GM19043 (cell line): ENCODE results near the gene HNRNPAB.
"Not testable (repeated sequence)": the region's sequence is repeated elsewhere in the genome, so short reads cannot be mapped to it uniquely, and the experiment has no call there.

ENCODE experiments used
- ATAC-seq: cut with Tn5 transposase; IDR thresholded peaks from one replicate; pipeline ENCODE4 v1.9.1; 2021; ENCODE audit warnings: low read depth; ENCODE audit not compliant: unreplicated experiment

HNRNPAB gene

GRCh38 chr5:178241231-178241663, 36.9 kb downstream of the HNRNPAB start:
- no peak for ATAC-seq

- no peak for ATAC-seq
Observed at GRCh38 chr5:178241688-178242231, 37.4 kb downstream of the HNRNPAB start.

- no peak for ATAC-seq
Observed at GRCh38 chr5:178242416-178242815, 38.1 kb downstream of the HNRNPAB start.

DNA sequence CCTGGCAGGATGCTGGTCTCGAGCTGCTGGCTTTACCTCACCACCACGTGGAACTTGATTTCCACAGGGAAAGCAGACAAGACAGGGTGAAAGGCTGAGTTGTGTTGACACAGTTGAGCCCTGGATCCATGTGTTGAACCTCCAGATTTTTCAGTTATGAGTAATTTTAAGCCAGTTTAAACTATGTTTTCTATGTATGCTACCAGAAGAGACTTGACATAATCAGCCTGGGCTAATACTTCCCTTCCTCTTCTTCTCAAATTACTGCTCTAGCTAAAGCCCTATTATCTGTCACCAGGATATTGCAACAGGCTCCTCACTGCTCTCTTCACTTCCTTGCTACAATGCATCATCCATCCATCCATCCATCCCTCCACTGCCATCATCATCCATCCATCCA, 40.2 kb downstream of the HNRNPAB start:
- ATAC-seq: no peak

- ATAC-seq: no peak
Observed at GRCh38 chr5:178245389-178245788, 41.1 kb downstream of the HNRNPAB start.

DNA sequence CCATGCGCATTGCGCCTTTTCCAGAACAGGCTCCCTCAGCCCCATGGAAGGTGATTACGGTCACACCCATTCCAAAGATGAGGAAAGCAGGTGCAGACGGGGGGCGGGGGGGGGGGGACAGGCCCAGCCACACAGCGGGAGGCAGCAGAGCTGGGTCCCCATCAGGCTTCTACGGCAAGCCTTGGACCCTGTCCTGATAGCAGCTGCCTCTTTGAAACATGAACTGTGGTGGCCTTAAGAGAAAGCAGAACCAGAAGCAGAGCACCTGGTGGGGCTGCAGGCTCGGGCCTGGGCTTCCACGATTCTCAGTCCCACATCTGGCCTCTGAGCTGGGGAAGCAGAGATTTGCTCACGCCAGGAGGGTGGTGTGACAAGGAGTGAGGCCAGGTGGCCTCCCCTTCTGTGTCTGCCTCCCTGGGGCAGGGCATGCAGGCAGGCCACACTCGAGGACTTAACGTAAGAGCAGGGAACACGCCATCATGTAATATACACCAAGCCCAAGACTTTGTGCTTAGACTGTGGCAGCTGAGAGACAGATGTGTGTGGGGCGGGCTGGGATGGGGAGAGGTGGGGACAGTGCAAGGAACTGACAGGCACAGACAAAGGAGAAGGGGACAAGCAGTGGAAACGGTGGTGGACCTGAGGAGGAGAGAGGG, 42.4 kb downstream of the HNRNPAB start:
- no peak for ATAC-seq

DNA sequence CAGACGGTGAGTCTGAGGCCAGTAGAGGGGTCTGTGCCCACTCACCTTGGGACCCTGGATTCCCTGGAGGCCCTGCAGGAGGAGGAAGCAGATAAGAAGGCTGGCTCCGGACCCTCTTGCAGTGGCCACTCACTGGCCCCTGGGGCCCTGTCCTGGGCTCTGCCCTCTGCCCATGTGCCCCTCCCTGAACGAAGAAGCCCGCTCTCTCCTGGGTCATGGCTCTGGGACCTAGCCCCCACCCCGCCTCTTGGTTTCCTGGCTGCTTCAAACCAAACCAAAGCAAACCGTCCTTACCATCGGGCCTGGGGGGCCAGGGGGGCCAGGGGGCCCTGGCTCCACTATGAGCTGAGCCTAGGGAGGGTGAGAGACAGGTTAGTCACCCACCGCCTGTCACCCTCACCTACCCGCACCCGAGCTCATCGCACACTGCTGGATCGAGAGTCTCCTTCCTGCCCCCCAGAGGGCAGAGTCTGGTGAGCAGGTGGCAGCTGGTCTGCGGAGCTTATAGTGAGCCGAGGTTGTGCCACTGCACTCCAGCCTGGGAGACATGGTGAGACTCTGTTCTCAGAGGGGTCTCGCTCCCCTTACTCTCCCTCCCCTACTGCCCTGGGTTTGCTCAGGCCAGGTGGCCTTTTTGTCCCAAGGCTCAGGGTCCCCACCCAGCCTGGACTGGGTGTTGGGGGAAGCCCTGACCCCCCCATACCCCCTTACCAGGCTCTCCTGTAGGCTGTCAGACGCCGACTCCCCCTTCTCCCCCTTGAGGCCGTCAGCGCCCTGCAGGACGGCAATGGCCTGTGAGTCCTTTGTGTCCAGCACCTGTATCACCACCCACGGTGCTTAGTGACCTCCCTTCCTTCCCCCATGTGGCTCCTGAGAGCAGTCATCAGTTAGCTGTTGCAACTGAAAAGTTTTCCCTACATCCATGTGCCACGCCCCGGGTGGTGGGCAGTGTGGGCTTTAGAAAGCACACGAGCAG, 43.4 kb downstream of the HNRNPAB start:
- no peak for ATAC-seq

DNA sequence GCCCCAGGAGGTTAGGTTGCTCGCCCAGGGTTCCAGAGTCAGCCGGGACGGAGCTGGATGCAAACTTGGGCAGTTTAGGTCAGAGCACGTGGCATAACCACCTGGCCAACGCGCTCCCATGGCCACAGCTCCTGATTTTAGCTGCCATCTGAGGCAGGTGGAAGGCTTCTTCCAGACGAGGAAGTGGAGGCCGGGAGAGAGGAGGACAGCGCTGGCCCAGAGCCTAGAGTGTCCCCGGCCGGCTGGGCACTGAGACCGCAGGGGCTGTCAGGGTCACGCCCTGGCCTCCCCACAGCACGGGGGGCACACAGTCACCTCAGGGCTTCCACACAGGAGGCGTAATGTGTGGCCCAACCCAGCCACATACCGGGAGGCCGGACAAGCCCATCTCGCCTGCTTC, 44.4 kb downstream of the HNRNPAB start:
- no peak for ATAC-seq

DNA sequence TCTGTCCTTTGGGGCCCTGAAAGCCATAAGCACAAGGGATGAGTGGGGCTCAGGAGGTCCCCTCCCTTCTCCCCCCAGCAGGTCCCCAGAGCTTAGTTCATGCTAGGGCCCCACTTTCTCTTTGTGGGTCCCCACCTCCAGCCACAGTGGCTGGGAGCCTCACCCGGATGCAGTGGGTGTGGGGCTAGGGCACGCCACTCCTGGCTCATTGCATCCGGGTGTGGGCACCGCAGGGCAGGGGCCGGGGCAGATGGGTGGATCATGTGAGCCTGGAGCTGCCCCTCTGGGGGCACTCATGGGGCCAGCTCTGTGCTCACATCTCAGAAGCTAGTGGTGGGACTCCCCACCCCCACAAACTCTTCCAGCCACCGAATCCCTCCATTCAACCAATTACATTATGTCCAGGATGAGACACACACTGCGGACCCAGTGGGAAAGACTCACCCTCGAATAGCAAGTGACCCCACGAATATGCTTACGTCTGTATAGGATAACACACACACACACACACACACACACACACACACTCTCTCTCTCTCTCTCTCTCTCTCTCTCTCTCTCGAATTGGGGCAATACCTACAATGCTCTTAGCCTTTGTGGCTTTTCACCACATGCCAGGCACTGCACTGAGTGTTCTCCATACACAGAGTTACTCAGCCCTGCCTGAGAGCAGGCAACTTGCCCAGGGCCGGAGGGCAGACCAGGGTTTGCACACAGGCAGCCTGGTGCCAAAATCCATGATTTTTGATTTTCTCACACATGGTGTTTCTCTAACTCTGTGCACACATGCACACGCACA, 45.1 kb downstream of the HNRNPAB start:
- ATAC-seq: no peak

DNA sequence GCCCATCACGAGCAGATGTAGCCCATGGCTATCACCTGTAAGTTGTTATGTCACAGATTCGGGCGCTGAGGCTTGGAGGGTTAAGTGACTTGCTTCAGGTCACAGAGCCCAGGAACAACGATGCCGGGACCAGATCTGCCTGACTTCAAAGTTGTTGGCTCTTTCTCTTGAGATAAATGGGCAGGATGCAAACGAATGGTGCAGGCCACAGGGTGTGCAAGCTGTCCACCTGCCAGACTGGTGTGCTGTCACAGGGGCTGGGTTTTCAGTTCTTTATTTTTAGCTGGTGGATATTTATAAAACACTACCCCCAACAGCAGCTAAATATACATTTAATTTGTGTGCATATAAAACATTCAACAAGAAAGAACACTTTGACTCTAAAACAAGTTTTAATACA, 45.9 kb downstream of the HNRNPAB start:
- no peak for ATAC-seq

DNA sequence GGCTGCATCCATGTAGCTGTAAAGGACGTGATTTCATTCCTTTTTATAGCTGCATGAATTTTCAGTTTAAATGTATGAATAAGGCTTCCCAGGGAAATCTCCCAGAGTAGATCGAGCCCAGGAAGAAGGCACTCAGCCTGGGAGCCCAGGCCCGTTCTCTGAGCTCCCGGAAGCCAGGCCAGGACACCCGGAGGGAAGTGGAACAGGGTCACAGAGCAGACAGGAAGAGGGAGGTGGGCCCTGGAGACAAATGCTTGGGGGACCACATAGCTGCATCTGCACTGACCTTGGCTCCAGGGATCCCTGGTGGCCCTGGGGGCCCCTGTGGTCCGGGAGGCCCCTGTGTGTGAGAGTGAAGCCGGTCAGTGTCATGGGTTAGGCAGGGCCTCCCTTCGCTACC, 47.9 kb downstream of the HNRNPAB start:
- no peak for ATAC-seq

GRCh38 chr5:178253632-178254031, 49.3 kb downstream of the HNRNPAB start:
- not testable (repeated sequence) for ATAC-seq

DNA sequence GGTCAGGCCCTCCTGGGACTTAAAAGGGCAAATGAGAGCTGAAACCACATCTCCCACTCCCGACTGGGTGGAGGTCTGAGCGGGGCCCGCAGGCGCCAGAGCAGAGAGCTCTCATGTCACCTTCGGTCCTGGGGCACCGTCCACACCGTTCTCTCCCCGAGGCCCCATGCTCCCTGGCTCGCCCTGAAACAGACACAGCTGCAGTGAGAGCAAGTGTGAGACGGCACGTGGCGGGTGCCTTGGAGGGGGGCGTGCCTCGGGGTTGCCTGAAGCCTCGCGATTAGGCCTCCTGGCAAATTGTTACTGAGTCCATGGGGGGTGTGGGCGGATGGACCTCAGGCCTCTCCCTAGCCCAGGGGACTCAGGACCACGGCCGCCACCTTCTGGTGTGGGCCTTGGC, 52.4 kb downstream of the HNRNPAB start:
- ATAC-seq: no peak

DNA sequence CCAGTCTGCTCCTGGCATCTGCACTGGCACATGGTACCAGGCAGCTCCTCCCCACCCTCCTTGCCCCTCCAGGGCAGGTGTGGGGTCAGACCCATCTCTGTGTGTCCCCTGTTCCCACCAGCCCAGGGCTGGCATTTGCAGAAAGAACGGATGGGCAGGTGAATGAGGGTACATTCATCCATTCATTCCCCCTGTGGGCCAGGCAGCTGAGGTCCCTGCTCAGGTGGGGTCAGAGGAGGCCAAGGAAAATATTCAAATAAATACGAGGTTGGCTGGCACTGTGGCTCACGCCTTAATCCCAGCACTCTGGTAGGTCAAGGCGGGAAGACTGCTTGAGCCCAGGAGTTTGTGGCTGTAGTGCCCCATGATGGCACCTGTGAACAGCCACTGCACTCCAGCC, 53.3 kb downstream of the HNRNPAB start:
- ATAC-seq: no peak

- no peak for ATAC-seq
Observed at GRCh38 chr5:178259623-178260536, 55.5 kb downstream of the HNRNPAB start.
